Prostate gland (tissue), 2 donors: ENCODE results near the gene SLC7A7. TPM values are rescaled to one million over a fixed set of nuclear protein-coding genes. Genes with fewer than 3 reads are reported as not detected.
"Not testable (repeated sequence)": the region's sequence is repeated elsewhere in the genome, so short reads cannot be mapped to it uniquely, and the experiment has no call there.

Experiments
- DNase-seq: peaks from one replicate; pipeline ENCODE4 v3.0.0-alpha.2; 2019; ENCODE audit warnings: low spot score
- H3K27ac ChIP-seq, 2 donors: fragments of 200-600 bp; sonication (generic); 2 replicates each; pipeline ENCODE4 v1.5.1; 2017 to 2019
- H3K27me3 ChIP-seq: fragments of 200-600 bp; sonication (generic); replicated peaks from 2 replicates; pipeline ENCODE4 v1.5.1; 2019; ENCODE audit not compliant: insufficient read depth
- H3K36me3 ChIP-seq, 2 donors: fragments of 200-600 bp; sonication (generic); 1 replicate in 1 of 2; 2 replicates in 1 of 2; pipeline versions ENCODE4 v1.5.1 to v1.8.1; 2017 to 2019
- H3K4me1 ChIP-seq: fragments of 200-600 bp; sonication (generic); replicated peaks from 2 replicates; pipeline ENCODE4 v1.5.1; 2019
- H3K4me3 ChIP-seq, 2 donors: fragments of 200-600 bp; sonication (generic); 2 replicates each; pipeline ENCODE4 v1.5.1; 2017 to 2019
- H3K9me3 ChIP-seq: fragments of 200-600 bp; sonication (generic); 2 replicates; pipeline ENCODE4 v1.5.1; 2017
- CTCF ChIP-seq, 4 experiments: fragments of 200-600 bp in 2 of 4; fragments of 450-650 bp in 2 of 4; sonication (generic) in 2 of 4; IDR thresholded peaks; 1 replicate in 3 of 4; 2 replicates in 1 of 4; pipeline ENCODE4 v1.5.1; 2016 to 2019; ENCODE audit warnings: antibody characterized with exemption in 4 of 4, mild to moderate bottlenecking in 2 of 4, moderate library complexity in 2 of 4
- POLR2A ChIP-seq: fragments of 450-650 bp; IDR thresholded peaks from one replicate; pipeline ENCODE4 v1.6.1; 2016; ENCODE audit warnings: antibody characterized with exemption, mild to moderate bottlenecking
- POLR2AphosphoS5 ChIP-seq: sonication (generic); formaldehyde crosslinking; IDR thresholded peaks from one replicate; pipeline ENCODE4 v1.6.1; 2017; ENCODE audit warnings: antibody characterized with exemption
- WGBS: methylation state at CpG from one replicate; pipeline ENCODE4 v1.1.5; 2018; 5-methylcytosine and 5-hydroxymethylcytosine counted together
- intact Hi-C: fragments of 100-400 bp; cut with DNase I; formaldehyde crosslinking; loops from one replicate; pipeline ENCODE4 v1.14.2; 2022
- total RNA-seq, 2 donors: library from RNA; depleted of rRNA; stranded (reverse); fragments of >200 nt; gene quantifications; one replicate each; pipeline ENCODE4 v1.1.0, GENCODE V29; 2016

Gene SLC7A7
- total RNA-seq, 2 donors from 2014 or later: 4.6 to 8.1 TPM

GRCh38 chr14:22780105-22780679 is 35.0 kb downstream of the SLC7A7 start:
- H3K27ac ChIP-seq: no peak overlapping the region
- no peaks in the 10 kb centered on the region for H3K9me3 ChIP-seq
- H3K4me3 ChIP-seq: no peak overlapping the region
- TF ChIP-seq POLR2A (no peak), CTCF (IDR thresholded peaks at IDR 0.05) (no peak), POLR2AphosphoS5 (no peak)
- H3K4me1 ChIP-seq: no peaks in the 10 kb centered on the region
- intact Hi-C loops: no loop called here
- no peak for DNase-seq
- WGBS: 56% methylated on average over 2 of the region's 2 CpGs
- no peaks in the 10 kb centered on the region for H3K36me3 ChIP-seq
- H3K27me3 ChIP-seq: no peaks in the 10 kb centered on the region

GRCh38 chr14:22778084-22778483 is 37.2 kb downstream of the SLC7A7 start:
- TF ChIP-seq POLR2AphosphoS5 (no peak), CTCF (IDR thresholded peaks at IDR 0.05) (no peak)
- 93% methylated on average over 2 of the region's 2 CpGs for WGBS
- H3K27ac ChIP-seq: no peak overlapping the region
- no peaks in the 10 kb centered on the region for H3K9me3 ChIP-seq
- intact Hi-C loops: no loop called here
- no peak overlapping the region for H3K4me3 ChIP-seq
- H3K4me1 ChIP-seq: no peaks in the 10 kb centered on the region
- no peak for DNase-seq
- no peaks in the 10 kb centered on the region for H3K27me3 ChIP-seq
- H3K36me3 ChIP-seq: no peaks in the 10 kb centered on the region

- DNase-seq, H3K4me3 ChIP-seq, H3K9me3 ChIP-seq, H3K4me1 ChIP-seq, H3K27me3 ChIP-seq, H3K36me3 ChIP-seq, intact Hi-C loops, H3K27ac ChIP-seq: not testable (repeated sequence)
- 94% methylated on average over 8 of the region's 8 CpGs for WGBS
Observed at GRCh38 chr14:22776849-22777248, 38.4 kb downstream of the SLC7A7 start.

GRCh38 chr14:22776215-22776614 is 39.0 kb downstream of the SLC7A7 start:
- Histone ChIP-seq H3K36me3 (peaks cover 0 to 7% of the 10 kb centered on the region in 2 donors), H3K27me3 (no peaks in the 10 kb centered on the region), H3K9me3 (no peaks in the 10 kb centered on the region), H3K4me1 (no peaks in the 10 kb centered on the region), H3K4me3 (no peak overlapping the region), H3K27ac (no peak overlapping the region)
- WGBS: 96% methylated on average over 2 of the region's 2 CpGs
- intact Hi-C loops: no loop called here
- TF ChIP-seq POLR2A (no peak), POLR2AphosphoS5 (no peak), CTCF (IDR thresholded peaks at IDR 0.05) (no peak)
- no peak for DNase-seq

GRCh38 chr14:22774011-22774706 is 41.1 kb downstream of the SLC7A7 start:
- H3K4me1 ChIP-seq: no peaks in the 10 kb centered on the region
- intact Hi-C loops: no loop called here
- no peaks in the 10 kb centered on the region for H3K27me3 ChIP-seq
- DNase-seq: no peak
- no peaks in the 10 kb centered on the region for H3K9me3 ChIP-seq
- WGBS: 93% methylated on average over 10 of the region's 10 CpGs
- H3K36me3 ChIP-seq: peaks cover 0 to 23% of the 10 kb centered on the region in 2 donors
- H3K27ac ChIP-seq: no peak overlapping the region
- H3K4me3 ChIP-seq: no peak overlapping the region
- no peak for TF ChIP-seq CTCF (IDR thresholded peaks at IDR 0.05)
- TF ChIP-seq POLR2AphosphoS5: no peak
- no peak for TF ChIP-seq POLR2A
